Activated T-cell treated with anti-CD3 and anti-CD28 coated beads for 4 hours (primary cell): ENCODE measurements around the gene LAMTOR5.
"Not testable (repeated sequence)": the region's sequence is repeated elsewhere in the genome, so short reads cannot be mapped to it uniquely, and the experiment has no call there.

Experiments used
- DNase-seq: peaks from one replicate; pipeline ENCODE4 v3.0.0-alpha.2; 2020

LAMTOR5 gene

DNA sequence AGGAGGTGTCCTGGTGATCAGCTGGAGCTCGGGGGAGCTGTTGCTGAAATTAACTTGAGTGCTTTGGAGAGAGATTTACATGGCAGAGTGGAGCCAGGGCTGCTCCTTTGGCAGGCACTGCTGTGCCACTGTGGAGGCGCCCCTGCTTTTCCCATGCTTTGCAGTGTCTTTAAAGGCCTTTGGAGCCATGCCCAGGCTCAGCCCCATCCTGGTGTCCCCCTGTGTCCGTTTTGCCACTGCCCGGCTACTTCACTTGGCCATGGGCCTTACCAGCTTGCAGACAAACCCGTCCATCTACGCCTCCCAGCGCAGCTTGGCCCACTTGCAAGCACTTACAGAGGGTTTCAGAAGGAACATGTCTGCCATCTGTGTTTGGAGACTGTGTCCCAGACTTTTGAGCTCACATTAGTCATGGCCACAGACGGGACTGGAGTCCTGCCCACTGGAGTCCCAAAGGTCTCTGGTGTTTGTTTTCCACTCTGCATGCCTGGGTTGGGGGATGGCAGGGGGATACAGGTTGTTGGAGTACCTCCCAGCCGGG lies 18.2 kb upstream of the LAMTOR5 start:
- no peak for DNase-seq

GRCh38 chr1:110424699-110425611 lies 17.5 kb upstream of the LAMTOR5 start:
- no peak for DNase-seq

- no peak for DNase-seq
These were observed 13.6 kb upstream of the LAMTOR5 start for GRCh38 chr1:110420874-110421793.

DNA sequence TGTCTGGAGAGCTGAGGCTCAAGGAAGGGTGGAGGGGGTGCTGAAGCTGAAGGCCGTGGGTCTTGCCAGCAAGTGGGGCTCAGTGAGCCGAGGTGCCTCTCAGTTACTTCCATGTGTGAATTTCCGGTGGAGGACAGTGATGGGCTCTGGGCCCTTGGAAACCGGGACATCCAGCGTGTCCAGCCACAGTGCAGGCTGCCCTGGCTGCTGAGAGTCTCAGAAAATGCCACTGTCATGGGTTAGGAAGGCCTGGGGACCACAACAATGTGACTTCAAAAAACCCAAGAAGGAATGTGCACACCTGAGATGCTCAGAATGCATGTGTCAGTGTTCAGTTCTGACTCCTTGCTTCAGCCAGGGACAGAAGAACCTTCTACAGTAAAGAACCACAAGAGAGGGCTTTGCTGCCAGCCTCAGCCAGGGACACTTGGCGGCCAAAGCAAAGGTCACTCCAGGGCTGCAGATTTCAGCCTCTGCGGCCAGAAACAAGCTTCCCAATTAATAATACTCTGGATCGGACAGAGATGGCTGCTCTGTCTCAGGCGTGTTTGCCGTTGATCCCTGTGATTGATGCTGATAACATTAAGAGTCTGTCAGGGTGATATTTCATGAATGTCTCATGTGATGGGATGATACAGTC lies 12.6 kb upstream of the LAMTOR5 start:
- no peak for DNase-seq

- DNase-seq = no peak
These were observed 11.2 kb upstream of the LAMTOR5 start for GRCh38 chr1:110418729-110419128.

DNA sequence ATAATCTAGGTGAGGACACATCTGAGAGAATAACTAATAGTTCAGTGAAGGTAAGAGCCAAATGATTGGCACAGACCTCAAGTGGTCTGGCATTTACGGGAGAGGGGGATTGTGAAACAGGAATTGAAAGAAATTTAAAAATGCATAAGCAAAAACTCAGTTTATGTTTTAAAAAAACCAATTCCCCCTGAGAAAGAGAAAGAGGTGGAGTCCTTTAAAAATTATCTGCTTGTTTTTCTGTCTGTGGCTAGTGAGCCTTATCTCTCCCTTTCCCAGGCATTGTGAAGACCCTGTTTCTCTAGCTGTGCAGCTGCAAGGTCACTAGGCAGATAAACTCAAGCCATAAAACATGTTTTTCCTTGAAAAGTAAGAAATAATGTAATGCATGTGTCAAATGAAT lies 5.6 kb upstream of the LAMTOR5 start:
- not testable (repeated sequence) for DNase-seq

DNA sequence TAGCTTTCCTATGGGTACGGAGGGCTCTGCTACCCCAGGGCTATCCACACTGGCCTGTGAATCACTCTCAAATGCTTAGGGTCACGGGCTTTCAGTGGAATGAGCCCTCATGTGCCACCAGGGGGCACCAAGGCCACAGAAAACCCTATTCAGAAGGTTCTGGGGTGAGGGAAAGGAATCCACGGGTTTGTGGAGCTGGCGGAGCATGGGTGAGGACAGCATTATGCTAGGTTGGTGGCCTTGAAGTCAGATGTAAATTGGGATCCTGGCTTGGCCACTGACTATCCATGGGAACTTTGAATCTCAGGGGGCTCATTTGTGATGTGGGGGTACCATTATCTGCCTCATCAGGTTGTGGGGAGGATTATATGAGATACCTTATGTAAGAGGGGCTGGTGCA lies 5.1 kb upstream of the LAMTOR5 start:
- peak; percentile 49 for DNase-seq

DNA sequence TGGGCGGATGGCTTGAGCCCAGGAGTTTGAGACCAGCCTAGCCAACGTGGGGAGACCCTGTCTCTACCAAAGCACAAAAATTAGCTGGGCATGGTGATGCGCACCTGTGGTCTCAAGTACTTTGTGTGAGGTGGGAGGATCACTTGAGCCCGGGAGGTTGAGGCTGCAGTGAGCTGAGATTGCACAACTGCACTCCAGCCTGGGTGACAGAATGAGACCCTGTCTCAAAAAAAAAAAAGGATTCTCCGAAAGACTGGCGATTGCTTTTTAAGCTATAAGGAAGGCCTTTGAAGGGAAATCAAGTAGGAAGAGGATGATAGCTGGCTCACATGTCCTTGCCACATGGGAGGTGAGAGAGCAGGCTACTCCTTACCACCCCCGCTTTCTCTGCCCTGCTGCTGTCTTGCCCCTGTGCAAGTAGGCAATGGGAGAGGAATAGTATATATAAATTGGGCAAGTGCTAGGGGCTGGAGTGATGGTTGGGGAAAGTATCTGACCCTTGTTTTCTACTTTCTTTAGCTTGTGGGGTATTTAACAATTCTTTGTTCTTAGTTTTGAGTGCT lies 3.8 kb upstream of the LAMTOR5 start:
- DNase-seq = no peak

- DNase-seq = no peak
These were observed 1.8 kb upstream of the LAMTOR5 start for GRCh38 chr1:110409316-110409715.

GRCh38 chr1:110408488-110408887 lies 994 bp upstream of the LAMTOR5 start:
- DNase-seq = no peak

- not testable (repeated sequence) for DNase-seq
These were observed 1.1 kb downstream of the LAMTOR5 start for GRCh38 chr1:110406407-110406806.

DNA sequence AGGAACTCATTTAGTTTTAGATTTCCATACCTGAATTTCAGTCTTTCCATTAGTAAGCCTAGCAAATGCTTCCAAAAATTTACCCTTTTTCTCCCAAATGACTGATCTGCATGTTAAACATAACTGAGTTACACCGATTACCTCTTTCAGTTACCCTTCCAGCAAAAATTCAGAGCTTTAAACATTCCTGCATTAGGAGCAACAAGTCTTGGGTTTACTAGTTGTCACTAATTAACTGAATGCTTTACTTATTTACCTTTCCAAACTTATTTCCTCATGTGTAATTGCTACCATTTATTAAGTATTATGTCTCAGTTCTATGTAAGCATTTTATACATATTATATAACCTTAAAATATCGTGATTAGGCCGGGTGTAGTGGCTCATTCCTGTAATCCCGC lies 3.1 kb downstream of the LAMTOR5 start:
- DNase-seq = no peak

DNA sequence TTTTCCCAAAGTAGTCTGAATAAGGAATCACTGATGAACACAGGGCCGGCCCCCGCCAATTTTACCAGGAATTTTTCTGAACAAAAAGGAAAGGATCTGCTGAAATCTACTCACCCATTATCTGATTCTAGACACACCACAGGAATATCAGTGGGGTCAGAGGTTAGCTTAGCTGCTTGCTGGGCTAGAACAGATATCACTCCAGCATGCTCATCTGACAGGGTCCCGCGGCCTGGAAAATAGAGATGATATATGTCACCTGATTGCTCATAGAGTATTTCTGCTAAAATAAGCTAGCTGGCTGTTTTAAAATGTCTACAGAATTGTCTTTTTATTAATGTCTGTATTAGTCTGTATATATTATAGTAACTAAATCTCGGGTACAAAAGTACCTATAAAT lies 3.7 kb downstream of the LAMTOR5 start:
- no peak for DNase-seq

DNA sequence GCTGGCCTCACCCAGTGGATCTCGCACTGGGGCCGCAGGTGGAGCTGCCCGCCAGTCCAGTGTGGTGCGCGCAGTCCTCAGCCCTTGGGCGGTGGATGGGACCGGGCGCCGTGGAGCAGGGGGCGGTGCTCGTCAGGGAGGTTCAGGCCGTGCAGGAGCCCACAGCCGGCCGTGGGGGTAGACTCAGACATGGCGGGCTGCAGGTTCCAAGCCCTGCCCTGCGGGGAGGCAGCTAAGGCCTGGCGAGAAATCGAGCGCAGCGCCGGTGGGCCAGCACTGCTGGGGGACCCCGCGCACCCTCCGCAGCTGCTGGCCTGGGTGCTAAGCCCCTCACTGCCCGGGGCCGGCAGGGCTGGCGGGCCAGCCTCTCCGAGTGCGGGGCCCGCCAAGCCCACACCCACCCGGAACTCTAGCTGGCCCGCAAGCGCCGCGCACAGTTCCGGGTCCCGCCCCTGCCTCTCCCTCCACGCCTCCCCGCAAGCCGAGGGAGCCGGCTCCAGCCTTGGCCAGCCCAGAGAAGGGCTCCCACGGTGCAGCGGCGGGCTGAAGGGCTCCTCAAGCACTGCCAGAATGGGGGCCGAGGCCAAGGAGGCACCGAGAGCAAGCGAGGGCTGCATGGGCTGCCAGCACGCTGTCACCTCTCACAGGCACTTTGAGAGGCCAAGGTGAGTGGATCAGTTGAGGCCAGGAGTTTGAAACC lies 11.1 kb downstream of the LAMTOR5 start:
- not testable (repeated sequence) for DNase-seq

DNA sequence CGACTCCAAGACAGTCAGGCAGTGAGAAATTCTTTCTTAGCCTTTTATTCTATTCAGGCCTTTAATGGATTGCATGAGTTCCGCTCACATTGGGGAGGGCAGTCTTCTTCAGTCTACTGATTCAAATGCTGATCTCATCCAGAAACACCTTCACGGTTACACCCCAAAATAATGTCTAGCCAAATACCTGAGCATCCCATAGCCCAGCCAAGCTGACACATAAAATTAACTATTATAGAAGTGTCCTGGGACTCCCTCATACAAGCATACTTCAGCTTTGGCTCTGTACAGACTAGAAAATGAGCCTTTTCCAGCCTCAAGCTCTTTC lies 13.0 kb downstream of the LAMTOR5 start:
- no peak for DNase-seq

DNA sequence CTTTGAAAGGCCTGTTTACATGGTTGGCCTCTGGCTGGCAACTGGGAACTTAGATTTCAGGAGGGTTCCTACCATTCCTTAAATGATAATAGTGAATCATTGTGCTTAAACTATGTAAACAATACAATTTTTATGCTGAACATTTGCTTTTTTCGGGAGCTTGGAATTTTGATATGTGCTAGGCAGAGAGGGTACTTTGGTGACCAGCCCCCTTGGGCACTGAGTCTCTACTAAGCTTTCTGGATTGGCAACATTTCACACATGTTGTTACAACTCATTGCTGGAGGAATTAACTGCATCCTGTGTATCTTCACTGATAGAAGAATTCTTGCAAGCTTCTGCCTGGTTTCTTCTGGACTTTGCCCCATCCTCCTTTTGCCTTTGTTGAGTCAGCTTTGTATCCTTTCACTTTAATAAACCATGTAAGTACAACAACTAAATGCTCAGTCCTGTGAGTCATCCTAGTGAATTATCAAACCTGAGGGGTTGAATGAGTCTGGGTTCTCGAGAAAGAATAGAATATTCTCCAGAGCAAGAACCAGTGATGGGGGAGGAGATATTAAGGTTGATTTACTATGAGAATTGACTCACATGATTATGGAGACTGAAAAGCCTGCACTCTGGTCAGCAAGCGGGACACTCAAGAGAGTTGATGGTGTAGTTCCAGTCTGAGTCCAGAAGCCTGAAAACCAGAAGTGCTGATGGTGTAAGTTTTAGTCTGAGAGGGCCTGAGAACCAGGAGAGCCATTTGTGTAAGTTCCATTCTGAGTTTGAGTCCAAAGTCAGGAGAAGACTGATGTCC lies 13.6 kb downstream of the LAMTOR5 start:
- DNase-seq = no peak

DNA sequence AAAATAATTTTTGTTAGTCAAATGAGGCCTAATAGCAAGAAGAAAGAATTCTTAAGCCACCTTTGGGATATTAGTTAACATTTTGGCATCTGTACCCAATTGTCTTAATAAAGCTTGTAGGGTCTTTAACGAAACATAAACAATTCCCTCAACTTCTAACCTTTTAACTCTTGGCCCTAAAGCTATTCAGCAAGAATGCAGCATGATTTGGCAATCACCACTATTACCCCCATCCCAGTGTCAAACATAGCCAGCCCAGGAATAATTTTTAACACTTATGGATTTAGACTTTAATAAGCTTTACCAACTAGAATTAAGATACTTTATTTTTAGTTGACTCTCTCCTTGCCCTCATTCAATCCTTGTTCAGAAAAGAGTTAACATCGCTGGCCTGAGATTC lies 14.2 kb downstream of the LAMTOR5 start:
- no peak for DNase-seq

GRCh38 chr1:110390692-110391245 lies 16.7 kb downstream of the LAMTOR5 start, which contains the start of gene SLC16A4:
SLC16A4 (minus strand) TSS chr1:110391026; CDS start chr1:110389323, 1,703 bp downstream.
- no peak for DNase-seq

GRCh38 chr1:110390096-110390495 lies 17.4 kb downstream of the LAMTOR5 start:
- DNase-seq = no peak

DNA sequence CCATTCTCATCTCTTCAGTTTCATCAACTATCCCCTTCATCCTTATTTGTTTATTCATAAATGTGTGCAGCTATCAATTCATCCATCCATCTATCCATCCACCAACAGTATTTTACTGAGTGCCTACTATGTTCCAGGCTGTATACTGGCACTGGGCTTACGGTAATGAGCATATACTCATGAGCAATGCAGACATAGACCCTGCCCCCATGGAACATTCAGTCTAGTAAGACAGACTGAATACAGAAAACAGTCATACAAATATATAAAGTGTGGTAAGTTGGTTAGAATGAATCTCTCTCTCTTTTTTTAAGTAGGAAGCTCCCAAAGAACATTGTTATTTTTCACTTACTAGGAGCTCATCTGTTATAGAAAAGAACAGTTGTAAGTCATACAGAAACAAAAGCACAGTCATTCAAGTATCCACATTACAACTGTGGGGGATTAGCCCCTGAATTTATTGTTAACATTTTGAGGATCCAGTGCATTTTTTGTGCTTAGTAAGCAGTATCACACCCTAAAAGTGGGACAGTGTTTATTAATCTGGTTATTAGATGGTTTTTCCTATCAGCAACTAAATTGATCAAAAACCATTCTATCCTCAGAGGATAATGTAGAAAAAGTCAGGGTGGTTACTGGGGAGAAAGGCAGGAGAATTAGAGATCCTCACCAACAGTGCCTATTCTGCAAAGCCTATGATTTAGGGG lies 20.3 kb downstream of the LAMTOR5 start:
- no peak for DNase-seq
